Measurements from ENCODE around the gene TEX52.

TEX52 gene

GRCh38 chr12:2857021-2857431 lies at the start of gene TEX52:
TSS of gene TEX52 (minus strand) at chr12:2857039. CDS start at chr12:2857026, 13 bp downstream.
- Mint-ChIP-seq H3K4me1 (no peaks in the 10 kb centered on the region), H3K27ac (peak within 1 kb of the TSS; percentile 9), H3K4me3 (no peak within 1 kb of the TSS), H3K9me3 (no peaks in the 10 kb centered on the region), H3K36me3 (peaks cover 51% of the 10 kb centered on the region)
- DNase-seq (ENCODE audit: low spot score in 2 of 2) (no peak), ATAC-seq (no peak)

- H3K36me3 Mint-ChIP-seq, result peaks cover 3% of the 10 kb centered on the region
- no peaks in the 10 kb centered on the region for H3K4me1 Mint-ChIP-seq
- no peak overlapping the region for H3K4me3 Mint-ChIP-seq
- DNase-seq (ENCODE audit: low spot score in 2 of 2) (no peak), ATAC-seq (no peak)
- H3K27ac Mint-ChIP-seq, result no peak overlapping the region
- H3K9me3 Mint-ChIP-seq, result no peaks in the 10 kb centered on the region
Measured at GRCh38 chr12:2904260-2904659, 47.4 kb upstream of the TEX52 start.

- H3K4me3 Mint-ChIP-seq, result no peak overlapping the region
- no peaks in the 10 kb centered on the region for H3K9me3 Mint-ChIP-seq
- no peak for ATAC-seq
- H3K27ac Mint-ChIP-seq, result no peak overlapping the region
- no peak for DNase-seq (ENCODE audit: low spot score in 2 of 2)
- no peaks in the 10 kb centered on the region for H3K36me3 Mint-ChIP-seq
- no peaks in the 10 kb centered on the region for H3K4me1 Mint-ChIP-seq
Measured at GRCh38 chr12:2902272-2902880, 45.5 kb upstream of the TEX52 start.

- H3K36me3 Mint-ChIP-seq, result no peaks in the 10 kb centered on the region
- no peaks in the 10 kb centered on the region for H3K9me3 Mint-ChIP-seq
- ATAC-seq (no peak), DNase-seq (ENCODE audit: low spot score in 2 of 2) (no peak)
- no peak overlapping the region for H3K27ac Mint-ChIP-seq
- no peaks in the 10 kb centered on the region for H3K4me1 Mint-ChIP-seq
- H3K4me3 Mint-ChIP-seq, result no peak overlapping the region
Measured at GRCh38 chr12:2900642-2901041, 43.8 kb upstream of the TEX52 start.

GRCh38 chr12:2897418-2897817 lies 40.6 kb upstream of the TEX52 start:
- Mint-ChIP-seq H3K27ac (no peak overlapping the region), H3K36me3 (no peaks in the 10 kb centered on the region), H3K4me3 (no peak overlapping the region), H3K9me3 (no peaks in the 10 kb centered on the region), H3K4me1 (peaks cover 5% of the 10 kb centered on the region)
- no peak for DNase-seq (ENCODE audit: low spot score in 2 of 2)
- ATAC-seq, result no peak

- Mint-ChIP-seq H3K4me3 (no peak overlapping the region), H3K4me1 (peaks cover 10% of the 10 kb centered on the region), H3K9me3 (no peaks in the 10 kb centered on the region), H3K27ac (no peak overlapping the region), H3K36me3 (peaks cover 5% of the 10 kb centered on the region)
- ATAC-seq (no peak), DNase-seq (ENCODE audit: low spot score in 2 of 2) (no peak)
Measured at GRCh38 chr12:2895511-2895910, 38.7 kb upstream of the TEX52 start.

GRCh38 chr12:2895051-2895451 lies 38.2 kb upstream of the TEX52 start:
- Mint-ChIP-seq H3K9me3 (no peaks in the 10 kb centered on the region), H3K4me1 (peaks cover 14% of the 10 kb centered on the region), H3K36me3 (peaks cover 10% of the 10 kb centered on the region), H3K4me3 (no peak overlapping the region), H3K27ac (no peak overlapping the region)
- ATAC-seq (no peak), DNase-seq (ENCODE audit: low spot score in 2 of 2) (no peak)

GRCh38 chr12:2893007-2893406 lies 36.2 kb upstream of the TEX52 start:
- peaks cover 28% of the 10 kb centered on the region for H3K4me1 Mint-ChIP-seq
- peak overlapping the region; percentile 21 for H3K4me3 Mint-ChIP-seq
- H3K36me3 Mint-ChIP-seq, result peaks cover 25% of the 10 kb centered on the region
- H3K9me3 Mint-ChIP-seq, result no peaks in the 10 kb centered on the region
- DNase-seq (ENCODE audit: low spot score in 2 of 2) (no peak), ATAC-seq (no peak)
- H3K27ac Mint-ChIP-seq, result no peak overlapping the region

GRCh38 chr12:2892246-2892645 lies 35.4 kb upstream of the TEX52 start:
- H3K9me3 Mint-ChIP-seq, result no peaks in the 10 kb centered on the region
- peaks cover 33% of the 10 kb centered on the region for H3K36me3 Mint-ChIP-seq
- DNase-seq (ENCODE audit: low spot score in 2 of 2) (no peak), ATAC-seq (no peak)
- no peak overlapping the region for H3K27ac Mint-ChIP-seq
- peak overlapping the region; percentile 94 for H3K4me3 Mint-ChIP-seq
- peaks cover 28% of the 10 kb centered on the region for H3K4me1 Mint-ChIP-seq

GRCh38 chr12:2891240-2892053 lies 34.6 kb upstream of the TEX52 start:
- Mint-ChIP-seq H3K36me3 (peaks cover 41% of the 10 kb centered on the region), H3K9me3 (no peaks in the 10 kb centered on the region), H3K4me1 (peaks cover 28% of the 10 kb centered on the region), H3K27ac (peak overlapping the region; percentile 96), H3K4me3 (peak overlapping the region; percentile 94)
- peak; percentile 36 for ATAC-seq
- peak in 1 of 2 donors; percentile 12 for DNase-seq (ENCODE audit: low spot score in 2 of 2)

GRCh38 chr12:2890388-2891239 lies 33.8 kb upstream of the TEX52 start, which contains the start of gene TULP3:
TSS of gene TULP3 (plus strand) at chr12:2890891. CDS start at chr12:2890948, 57 bp downstream.
- DNase-seq (ENCODE audit: low spot score in 2 of 2), result peak; percentile 95 to 98
- peak; percentile 99 for ATAC-seq
- Mint-ChIP-seq H3K27ac (peak within 1 kb of the TSS; percentile 96), H3K36me3 (peaks cover 49% of the 10 kb centered on the region), H3K9me3 (no peaks in the 10 kb centered on the region), H3K4me3 (peak within 1 kb of the TSS; percentile 94), H3K4me1 (peaks cover 28% of the 10 kb centered on the region)

GRCh38 chr12:2890001-2890387 lies 33.2 kb upstream of the TEX52 start:
- ATAC-seq (no peak), DNase-seq (ENCODE audit: low spot score in 2 of 2) (no peak)
- peaks cover 30% of the 10 kb centered on the region for H3K4me1 Mint-ChIP-seq
- peaks cover 55% of the 10 kb centered on the region for H3K36me3 Mint-ChIP-seq
- H3K27ac Mint-ChIP-seq, result peak overlapping the region; percentile 96
- no peaks in the 10 kb centered on the region for H3K9me3 Mint-ChIP-seq
- peak overlapping the region; percentile 94 for H3K4me3 Mint-ChIP-seq

GRCh38 chr12:2886768-2887450 lies 30.1 kb upstream of the TEX52 start:
- H3K9me3 Mint-ChIP-seq, result no peaks in the 10 kb centered on the region
- H3K4me1 Mint-ChIP-seq, result peaks cover 39% of the 10 kb centered on the region
- DNase-seq (ENCODE audit: low spot score in 2 of 2), result no peak
- ATAC-seq, result no peak
- no peak overlapping the region for H3K4me3 Mint-ChIP-seq
- H3K27ac Mint-ChIP-seq, result no peak overlapping the region
- H3K36me3 Mint-ChIP-seq, result peaks cover 57% of the 10 kb centered on the region

GRCh38 chr12:2884810-2885209 lies 28.0 kb upstream of the TEX52 start:
- H3K27ac Mint-ChIP-seq, result peak overlapping the region; percentile 29
- DNase-seq (ENCODE audit: low spot score in 2 of 2) (no peak), ATAC-seq (no peak)
- peaks cover 62% of the 10 kb centered on the region for H3K36me3 Mint-ChIP-seq
- H3K4me3 Mint-ChIP-seq, result no peak overlapping the region
- no peaks in the 10 kb centered on the region for H3K9me3 Mint-ChIP-seq
- peaks cover 32% of the 10 kb centered on the region for H3K4me1 Mint-ChIP-seq

- DNase-seq (ENCODE audit: low spot score in 2 of 2) (no peak), ATAC-seq (peak; percentile 44)
- H3K9me3 Mint-ChIP-seq, result no peaks in the 10 kb centered on the region
- peak overlapping the region; percentile 83 for H3K4me3 Mint-ChIP-seq
- peak overlapping the region; percentile 98 for H3K27ac Mint-ChIP-seq
- peaks cover 45% of the 10 kb centered on the region for H3K4me1 Mint-ChIP-seq
- H3K36me3 Mint-ChIP-seq, result peaks cover 61% of the 10 kb centered on the region
Measured at GRCh38 chr12:2879853-2880252, 23.0 kb upstream of the TEX52 start.

All from stimulated activated effector memory CD8-positive, alpha-beta T cell treated with anti-CD3 and anti-CD28 coated beads, Interleukin-12 subunit alpha, Interleukin-12 subunit beta, amount 100 ng/mL, for 72 hours (primary cell).